ENCODE results near the gene SLC15A4.

The SLC15A4 gene

GRCh38 chr12:128745772-128746689 is 77.7 kb downstream of the SLC15A4 start:
- DNase-seq = no peak

- no peak for DNase-seq
Observed at GRCh38 chr12:128743916-128744315, 79.8 kb downstream of the SLC15A4 start.

Data from CD4-positive, alpha-beta T cell treated with Interferon gamma for 1 hour (primary cell).